H9 (cell line): ENCODE results near the gene CCT3. TPM values are rescaled to one million over a fixed set of nuclear protein-coding genes. Genes with fewer than 3 reads are reported as not detected.
A peak's percentile ranks its signal among the peaks of the same experiment; 100 is the strongest.

Experiments used
- DNase-seq: peaks from one replicate; pipeline ENCODE4 v3.0.0-alpha.2; 2017
- H2AFZ ChIP-seq: one replicate; pipeline ENCODE4 v1.6.1; 2013; ENCODE audit warnings: mild to moderate bottlenecking, low read length, control low read depth, moderate library complexity
- H2AK5ac ChIP-seq: 2 replicates; pipeline ENCODE4 v1.6.1; 2013; ENCODE audit warnings: low read length, control low read depth, mixed read lengths; ENCODE audit not compliant: insufficient read length
- H2BK120ac ChIP-seq: one replicate; pipeline ENCODE4 v1.6.1; 2013; ENCODE audit warnings: low read depth, mild to moderate bottlenecking, low read length, control low read depth, inconsistent platforms; ENCODE audit not compliant: poor library complexity, severe bottlenecking
- H2BK12ac ChIP-seq: 2 replicates; pipeline ENCODE4 v1.6.1; 2013; ENCODE audit warnings: low read length, control low read depth, mixed read lengths, low read depth; ENCODE audit not compliant: insufficient read length
- H2BK15ac ChIP-seq: 2 replicates; pipeline ENCODE4 v1.6.1; 2013; ENCODE audit warnings: low read depth, low read length, control low read depth
- H2BK20ac ChIP-seq: one replicate; pipeline ENCODE4 v1.6.1; 2013; ENCODE audit warnings: low read depth, mild to moderate bottlenecking, low read length, control low read depth, inconsistent platforms; ENCODE audit not compliant: poor library complexity, severe bottlenecking
- H2BK5ac ChIP-seq: 2 replicates; pipeline ENCODE4 v1.6.1; 2013; ENCODE audit warnings: low read length, control low read depth, mixed read lengths; ENCODE audit not compliant: insufficient read length
- H3K14ac ChIP-seq: 2 replicates; pipeline ENCODE4 v1.6.1; 2013; ENCODE audit warnings: low read length, control low read depth; ENCODE audit not compliant: insufficient read depth
- H3K18ac ChIP-seq: 2 replicates; pipeline ENCODE4 v1.6.1; 2013; ENCODE audit warnings: low read depth, mild to moderate bottlenecking, mixed read lengths, low read length, control low read depth; ENCODE audit not compliant: insufficient read length
- H3K23ac ChIP-seq: 2 replicates; pipeline ENCODE4 v1.6.1; 2013; ENCODE audit warnings: low read length, control low read depth, mixed read lengths, low read depth; ENCODE audit not compliant: insufficient read length
- H3K23me2 ChIP-seq: 2 replicates; pipeline ENCODE4 v1.6.1; 2013; ENCODE audit warnings: low read depth, mild to moderate bottlenecking, mixed read lengths, low read length, control low read depth; ENCODE audit not compliant: insufficient read length, poor library complexity, severe bottlenecking
- H3K27ac ChIP-seq: 2 replicates; pipeline ENCODE4 v1.5.1; 2013; ENCODE audit warnings: low read length, control low read depth, mixed read lengths, low read depth; ENCODE audit not compliant: insufficient read length
- H3K27me3 ChIP-seq: 2 replicates; pipeline ENCODE4 v1.6.1; 2013; ENCODE audit warnings: low read length, control low read depth, inconsistent platforms; ENCODE audit not compliant: insufficient read depth
- H3K4ac ChIP-seq: 2 replicates; pipeline ENCODE4 v1.6.1; 2013; ENCODE audit warnings: low read depth, mild to moderate bottlenecking, control low read depth, inconsistent platforms, low read length, moderate library complexity
- H3K4me1 ChIP-seq: 2 replicates; pipeline ENCODE4 v1.6.1; 2013; ENCODE audit warnings: low read length, control low read depth, inconsistent platforms; ENCODE audit not compliant: insufficient read depth
- H3K4me2 ChIP-seq: 2 replicates; pipeline ENCODE4 v1.6.1; 2013; ENCODE audit warnings: low read length, control low read depth, mixed read lengths; ENCODE audit not compliant: insufficient read length, insufficient read depth
- H3K56ac ChIP-seq: 2 replicates; pipeline ENCODE4 v1.6.1; 2013; ENCODE audit warnings: low read depth, mild to moderate bottlenecking, mixed read lengths, low read length, control low read depth; ENCODE audit not compliant: insufficient read length
- H3K79me1 ChIP-seq: 2 replicates; pipeline ENCODE4 v1.6.1; 2013; ENCODE audit warnings: low read depth, mild to moderate bottlenecking, moderate library complexity, low read length, control low read depth, inconsistent platforms; ENCODE audit not compliant: insufficient read depth, poor library complexity, severe bottlenecking
- H3K79me2 ChIP-seq: 2 replicates; pipeline ENCODE4 v1.6.1; 2013; ENCODE audit warnings: low read length, control low read depth, inconsistent platforms; ENCODE audit not compliant: insufficient read depth
- H3K9ac ChIP-seq: 2 replicates; pipeline ENCODE4 v1.6.1; 2013; ENCODE audit warnings: low read length, control low read depth, mixed read lengths; ENCODE audit not compliant: insufficient read length; ENCODE audit errors: extremely low read depth
- H3K9me3 ChIP-seq: one replicate; pipeline ENCODE4 v1.6.1; 2013; ENCODE audit warnings: low read depth, low read length, inconsistent platforms; ENCODE audit not compliant: control insufficient read depth
- H3T11ph ChIP-seq: one replicate; pipeline ENCODE4 v1.6.1; 2013; ENCODE audit warnings: mild to moderate bottlenecking, low read length, control low read depth, inconsistent platforms
- H4K20me1 ChIP-seq: one replicate; pipeline ENCODE4 v1.6.1; 2013; ENCODE audit not compliant: control insufficient read depth, insufficient read length, insufficient read depth
- H4K5ac ChIP-seq: 2 replicates; pipeline ENCODE4 v1.6.1; 2013; ENCODE audit warnings: low read depth, mild to moderate bottlenecking, mixed read lengths, low read length, control low read depth; ENCODE audit not compliant: insufficient read length
- H4K8ac ChIP-seq: replicated peaks from 2 replicates; pipeline ENCODE4 v1.6.1; 2013; ENCODE audit warnings: low read length, control low read depth, mixed read lengths, low read depth; ENCODE audit not compliant: insufficient read length
- H4K91ac ChIP-seq: 2 replicates; pipeline ENCODE4 v1.6.1; 2013; ENCODE audit warnings: low read depth, mild to moderate bottlenecking, moderate library complexity, mixed read lengths, low read length, control low read depth; ENCODE audit not compliant: insufficient read length
- H3K27ac Mint-ChIP-seq, 3 experiments: 2 replicates in 2 of 3; 3 replicates in 1 of 3; pipeline ENCODE4 v1.8.0; 2020 to 2021; ENCODE audit warnings: mixed read lengths in 3 of 3, mild to moderate bottlenecking in 1 of 3, moderate library complexity in 1 of 3
- H3K27me3 Mint-ChIP-seq: 2 replicates; pipeline ENCODE4 v1.8.0; 2021; ENCODE audit warnings: low read depth, mild to moderate bottlenecking, moderate library complexity, mixed read lengths
- H3K36me3 Mint-ChIP-seq, 3 experiments: 2 replicates in 2 of 3; 3 replicates in 1 of 3; pipeline ENCODE4 v1.8.0; 2020 to 2021; ENCODE audit warnings: low read depth in 3 of 3, mixed read lengths in 3 of 3; ENCODE audit not compliant: insufficient read depth in 1 of 3
- H3K4me1 Mint-ChIP-seq, 2 experiments: 2 replicates each; pipeline ENCODE4 v1.8.0; 2020; ENCODE audit warnings: mixed read lengths in 2 of 2
- H3K4me3 Mint-ChIP-seq, 2 experiments: 2 replicates in 1 of 2; 3 replicates in 1 of 2; pipeline ENCODE4 v1.8.0; 2020 to 2021; ENCODE audit warnings: mild to moderate bottlenecking in 2 of 2, mixed read lengths in 2 of 2, moderate library complexity in 1 of 2
- H3K9me3 Mint-ChIP-seq, 2 experiments: 2 replicates in 1 of 2; 3 replicates in 1 of 2; pipeline ENCODE4 v1.8.0; 2020; ENCODE audit warnings: mild to moderate bottlenecking in 2 of 2, mixed read lengths in 2 of 2, moderate library complexity in 1 of 2
- CTCF ChIP-seq: fragments of 200-600 bp; sonication (generic); conservative IDR thresholded peaks from 3 replicates; pipeline ENCODE4 v1.8.0; 2021; ENCODE audit warnings: antibody characterized with exemption, mild to moderate bottlenecking
- WGBS: extraction: QIAGEN DNeasy Blood & Tissue Kit; methylation state at CpG from one replicate; pipeline ENCODE4 v1.1.7; 2013; ENCODE audit warnings: missing lambda C conversion rate, low lambda C conversion rate, mixed read lengths; ENCODE audit not compliant: insufficient read length; ENCODE audit errors: extremely low coverage; 5-methylcytosine and 5-hydroxymethylcytosine counted together
- total RNA-seq: library from RNA; stranded (reverse); gene quantifications from 2 replicates; pipeline ENCODE4 v1.2.1, GENCODE V29; 2021

The CCT3 gene
- total RNA-seq, 1 experiment from 2014 or later, result 524 TPM

GRCh38 chr1:156259805-156260204 lies 78.3 kb downstream of the CCT3 start:
- Histone ChIP-seq H3K18ac (no peak overlapping the region), H4K91ac (no peak overlapping the region), H3K79me1 (no peaks in the 10 kb centered on the region), H4K20me1 (no peaks in the 10 kb centered on the region), H2BK5ac (no peak overlapping the region), H3K9me3 (no peaks in the 10 kb centered on the region), H3K79me2 (no peaks in the 10 kb centered on the region), H3K4me2 (no peak overlapping the region), H2BK120ac (no peak overlapping the region), H3T11ph (no peak overlapping the region), H4K5ac (no peak overlapping the region), H3K23me2 (no peaks in the 10 kb centered on the region), H3K14ac (no peak overlapping the region), H2BK15ac (no peak overlapping the region), H3K4me1 (no peaks in the 10 kb centered on the region), H2AFZ (no peak overlapping the region), H3K9ac (no peak overlapping the region), H4K8ac (no peak overlapping the region), H3K56ac (no peak overlapping the region), H2BK12ac (no peak overlapping the region), H3K27me3 (no peaks in the 10 kb centered on the region), H2BK20ac (no peak overlapping the region), H3K27ac (no peak overlapping the region), H2AK5ac (no peak overlapping the region), H3K4ac (no peak overlapping the region), H3K23ac (no peak overlapping the region)
- Mint-ChIP-seq H3K4me1 (no peaks in the 10 kb centered on the region), H3K27ac (no peak overlapping the region), H3K9me3 (no peaks in the 10 kb centered on the region), H3K27me3 (no peaks in the 10 kb centered on the region), H3K4me3 (no peak overlapping the region), H3K36me3 (peaks cover 55 to 89% (median 79%) of the 10 kb centered on the region in 3 experiments)
- TF ChIP-seq CTCF, result peak; percentile 41; the same call in 2 of the 3 replicates
- no CpG with 5 or more reads among the region's 3 CpGs for WGBS
- DNase-seq, result no peak

Other genes with a start within 250 kb of the CCT3 start
- gene LMNA, start 223.6 kb downstream of the CCT3 start, total RNA-seq, result 51.0 and 52.7 TPM in 2 replicates
- gene SEMA4A, start 184.7 kb downstream of the CCT3 start, total RNA-seq, result 11.1 and 11.8 TPM in 2 replicates
- 40.2 and 47.4 TPM in 2 replicates for gene SLC25A44, start 144.2 kb downstream of the CCT3 start, total RNA-seq
- gene PMF1, start 125.3 kb downstream of the CCT3 start, total RNA-seq, result 136 and 143 TPM in 2 replicates
- 2.4 and 3.0 TPM in 2 replicates for gene BGLAP, start 96.1 kb downstream of the CCT3 start, total RNA-seq
- gene PAQR6, start 90.2 kb downstream of the CCT3 start, total RNA-seq, result 14.6 and 15.8 TPM in 2 replicates
- gene SMG5, start 55.5 kb downstream of the CCT3 start, total RNA-seq, result 100 and 103 TPM in 2 replicates
- 2.1 and 2.6 TPM in 2 replicates for gene TMEM79, start 54.0 kb downstream of the CCT3 start, total RNA-seq
- 49.2 and 49.4 TPM in 2 replicates for gene GLMP, start 42.6 kb downstream of the CCT3 start, total RNA-seq
- not detected in 2 replicates for gene VHLL, start 39.0 kb downstream of the CCT3 start, total RNA-seq
- gene TSACC, start 234 bp upstream of the CCT3 start, total RNA-seq, result 2.3 and 2.4 TPM in 2 replicates
- 1.4 and 1.5 TPM in 2 replicates for gene RHBG, start 30.9 kb upstream of the CCT3 start, total RNA-seq
- gene MEF2D, start 162.5 kb upstream of the CCT3 start, total RNA-seq, result 18.7 and 20.8 TPM in 2 replicates
- 24.5 and 24.7 TPM in 2 replicates for gene IQGAP3, start 234.3 kb upstream of the CCT3 start, total RNA-seq
- gene TTC24, start 241.4 kb upstream of the CCT3 start, total RNA-seq, result 0.26 TPM in 1 of 2 replicates, not detected in the other